ENCODE measurements around the gene CASKIN1.
"Not testable (repeated sequence)": the region's sequence is repeated elsewhere in the genome, so short reads cannot be mapped to it uniquely, and the experiment has no call there.

Gene CASKIN1

GRCh38 chr16:2209258-2210008, 13.0 kb upstream of the CASKIN1 start:
- no peak for DNase-seq

GRCh38 chr16:2208772-2209171, 12.4 kb upstream of the CASKIN1 start:
- DNase-seq = no peak

GRCh38 chr16:2208308-2208707, 11.9 kb upstream of the CASKIN1 start:
- DNase-seq = no peak

GRCh38 chr16:2207872-2208271, 11.5 kb upstream of the CASKIN1 start:
- no peak for DNase-seq

GRCh38 chr16:2206780-2207433, 10.5 kb upstream of the CASKIN1 start:
- DNase-seq = no peak

- DNase-seq = no peak
Observed at GRCh38 chr16:2206420-2206779, 10.0 kb upstream of the CASKIN1 start.

GRCh38 chr16:2205967-2206313, 9.5 kb upstream of the CASKIN1 start:
- no peak for DNase-seq

- DNase-seq = no peak
Observed at GRCh38 chr16:2205104-2205966, 8.9 kb upstream of the CASKIN1 start, which contains the start of gene MLST8. TSS of gene MLST8 (plus strand) at chr16:2205454. CDS start at chr16:2206086, 632 bp downstream.

- no peak for DNase-seq
Observed at GRCh38 chr16:2204416-2205103, 8.2 kb upstream of the CASKIN1 start.

GRCh38 chr16:2203119-2203688, 6.8 kb upstream of the CASKIN1 start:
- not testable (repeated sequence) for DNase-seq

- DNase-seq = no peak
Observed at GRCh38 chr16:2200313-2200712, 3.9 kb upstream of the CASKIN1 start.

GRCh38 chr16:2199621-2200139, 3.3 kb upstream of the CASKIN1 start:
- no peak for DNase-seq

- no peak for DNase-seq
Observed at GRCh38 chr16:2199095-2199494, 2.7 kb upstream of the CASKIN1 start.

- no peak for DNase-seq
Observed at GRCh38 chr16:2198283-2198682, 1.9 kb upstream of the CASKIN1 start.

GRCh38 chr16:2197765-2198164, 1.4 kb upstream of the CASKIN1 start:
- DNase-seq = no peak

GRCh38 chr16:2196981-2197511, 641 bp upstream of the CASKIN1 start:
- DNase-seq = no peak

GRCh38 chr16:2195322-2196161, 863 bp downstream of the CASKIN1 start:
- no peak for DNase-seq

- DNase-seq = peak in 1 of 2 experiments; percentile 40
Observed at GRCh38 chr16:2194852-2195321, 1.5 kb downstream of the CASKIN1 start.

- DNase-seq = no peak
Observed at GRCh38 chr16:2194166-2194834, 2.1 kb downstream of the CASKIN1 start.

- DNase-seq = no peak
Observed at GRCh38 chr16:2191446-2191706, 5.0 kb downstream of the CASKIN1 start.
